ENCODE results near the gene VPS52. TPM values are rescaled to one million over a fixed set of nuclear protein-coding genes. Genes with fewer than 3 reads are reported as not detected.
"Not testable (repeated sequence)": the region's sequence is repeated elsewhere in the genome, so short reads cannot be mapped to it uniquely, and the experiment has no call there.

VPS52 gene
- total RNA-seq, 2 experiments from 2014 or later = 50.4 to 73.5 TPM

- no peaks in the 10 kb centered on the region for H3K79me2 ChIP-seq (ENCODE audit: insufficient read depth, low read depth, low read length)
- H3K36me3 ChIP-seq (ENCODE audit: insufficient read depth, low read length) = peaks cover 90% of the 10 kb centered on the region
- no peak overlapping the region for H3K27ac ChIP-seq (ENCODE audit: low read depth, low read length, poor library complexity, severe bottlenecking)
- H3K9me3 ChIP-seq (ENCODE audit: low read length) = no peaks in the 10 kb centered on the region
- H3K4me3 ChIP-seq (ENCODE audit: low read depth, low read length, poor library complexity, severe bottlenecking) = no peak overlapping the region
- H4K20me1 ChIP-seq (ENCODE audit: insufficient read depth, low read length) = no peaks in the 10 kb centered on the region
- no peak overlapping the region for H2AFZ ChIP-seq (ENCODE audit: low read length)
- H3K4me2 ChIP-seq (ENCODE audit: low read length) = no peak overlapping the region
- H3K9me2 ChIP-seq (ENCODE audit: insufficient read depth, low read length) = no peaks in the 10 kb centered on the region
- TF ChIP-seq CTCF (conservative IDR thresholded peaks at IDR 0.05; ENCODE audit: low read length) (no peak), EZH2phosphoT487 (IDR thresholded peaks at IDR 0.05; ENCODE audit: borderline replicate concordance, low read depth, low read length) (no peak)
- ChIA-PET CTCF (ENCODE audit: unreplicated experiment) (no interaction called here), POLR2A (interaction anchor here (0.7 kb wide), 1 partner anchor 13 kb away, joined by 3 read pairs; the partner anchor contains the start of gene B3GALT4)
- DNase-seq (ENCODE audit: low spot score) = no peak
- H3K4me1 ChIP-seq (ENCODE audit: insufficient read depth, low read length, poor library complexity, severe bottlenecking) = no peaks in the 10 kb centered on the region
- BruUV-seq (replicated peaks) = no TSS peak
- intact Hi-C loops (cut with micrococcal nuclease; ENCODE audit: unreplicated experiment) = no loop called here
Observed at GRCh38 chr6:33264015-33264414, 7.7 kb downstream of the VPS52 start.

DNA sequence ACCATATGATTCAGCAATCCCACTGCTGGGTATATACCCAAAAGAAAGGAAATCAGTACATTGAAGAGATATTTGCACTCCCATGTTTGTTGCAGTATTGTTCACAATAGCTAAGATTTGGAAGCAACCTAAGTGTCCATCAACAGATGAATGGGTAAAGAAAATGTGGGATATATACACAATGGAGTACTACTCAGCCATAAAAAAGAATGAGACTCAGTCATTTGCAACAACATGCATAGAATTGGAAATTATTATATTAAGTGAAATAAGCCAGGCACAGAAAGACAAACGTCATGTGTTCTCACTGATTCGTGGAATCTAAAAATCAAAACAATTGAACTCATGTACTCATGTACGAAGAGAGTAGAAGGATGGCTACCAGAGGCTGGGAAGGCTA is 9.2 kb downstream of the VPS52 start:
- H3K4me2 ChIP-seq (ENCODE audit: low read length); H4K20me1 ChIP-seq (ENCODE audit: insufficient read depth, low read length); H2AFZ ChIP-seq (ENCODE audit: low read length); DNase-seq (ENCODE audit: low spot score); H3K4me1 ChIP-seq (ENCODE audit: insufficient read depth, low read length, poor library complexity, severe bottlenecking); intact Hi-C loops (cut with micrococcal nuclease; ENCODE audit: unreplicated experiment); CTCF ChIA-PET (ENCODE audit: unreplicated experiment); H3K79me2 ChIP-seq (ENCODE audit: insufficient read depth, low read depth, low read length); H3K4me3 ChIP-seq (ENCODE audit: low read depth, low read length, poor library complexity, severe bottlenecking); H3K9me2 ChIP-seq (ENCODE audit: insufficient read depth, low read length); H3K27ac ChIP-seq (ENCODE audit: low read depth, low read length, poor library complexity, severe bottlenecking); BruUV-seq (replicated peaks); H3K9me3 ChIP-seq (ENCODE audit: low read length): not testable (repeated sequence)
- H3K36me3 ChIP-seq (ENCODE audit: insufficient read depth, low read length) = peaks cover 89% of the 10 kb centered on the region
- POLR2A ChIA-PET = interaction anchor here (0.6 to 1.0 kb wide), 2 partner anchors 9 to 129 kb away, joined by 3 read pairs; partner anchors contain the start of genes RPS18 and VPS52

- no peaks in the 10 kb centered on the region for H4K20me1 ChIP-seq (ENCODE audit: insufficient read depth, low read length)
- H3K9me2 ChIP-seq (ENCODE audit: insufficient read depth, low read length) = no peaks in the 10 kb centered on the region
- TF ChIP-seq CTCF (conservative IDR thresholded peaks at IDR 0.05; ENCODE audit: low read length) = no peak
- no peaks in the 10 kb centered on the region for H3K79me2 ChIP-seq (ENCODE audit: insufficient read depth, low read depth, low read length)
- CTCF ChIA-PET (ENCODE audit: unreplicated experiment) = no interaction called here
- BruUV-seq (replicated peaks) = no TSS peak
- intact Hi-C loops (cut with micrococcal nuclease; ENCODE audit: unreplicated experiment) = no loop called here
- H3K4me2 ChIP-seq (ENCODE audit: low read length) = no peak overlapping the region
- H3K4me1 ChIP-seq (ENCODE audit: insufficient read depth, low read length, poor library complexity, severe bottlenecking) = no peaks in the 10 kb centered on the region
- H3K4me3 ChIP-seq (ENCODE audit: low read depth, low read length, poor library complexity, severe bottlenecking) = no peak overlapping the region
- DNase-seq (ENCODE audit: low spot score) = no peak
- no peak overlapping the region for H3K27ac ChIP-seq (ENCODE audit: low read depth, low read length, poor library complexity, severe bottlenecking)
- POLR2A ChIA-PET = no interaction called here
- no peak overlapping the region for H2AFZ ChIP-seq (ENCODE audit: low read length)
- no peaks in the 10 kb centered on the region for H3K9me3 ChIP-seq (ENCODE audit: low read length)
- H3K36me3 ChIP-seq (ENCODE audit: insufficient read depth, low read length) = peaks cover 69% of the 10 kb centered on the region
Observed at GRCh38 chr6:33259032-33259431, 12.6 kb downstream of the VPS52 start.
